K562 (cell line): ENCODE results near the gene TRAPPC13. TPM values are rescaled to one million over a fixed set of nuclear protein-coding genes. Genes with fewer than 3 reads are reported as not detected.

Source experiments
- ATF7 ChIP-seq: fragments of 450-650 bp; IDR thresholded peaks from 2 replicates; pipeline ENCODE4 v1.7.1; 2014; ENCODE audit warnings: mild to moderate bottlenecking, moderate library complexity
- BMI1 ChIP-seq: fragments of 150-350 bp; IDR thresholded peaks from 2 replicates; pipeline ENCODE4 v1.6.1; 2014; ENCODE audit warnings: low read length
- CTBP1 ChIP-seq: fragments of 450-650 bp; IDR thresholded peaks from 2 replicates; pipeline ENCODE4 v1.6.1; 2016; ENCODE audit warnings: borderline replicate concordance
- NFIX ChIP-seq: fragments of 250-450 bp; sonication (Bioruptor Pico); IDR thresholded peaks from 2 replicates; pipeline ENCODE4 v1.4.0; 2020; ENCODE audit warnings: low read depth, mild to moderate bottlenecking, moderate library complexity
- SP1 ChIP-seq: sonication (generic); formaldehyde crosslinking; IDR thresholded peaks from 2 replicates; pipeline ENCODE4 v1.8.1; 2022; ENCODE audit warnings: mild to moderate bottlenecking, missing genetic modification reagents
- ZNF133 ChIP-seq: fragments of 250-450 bp; sonication (Bioruptor Pico); IDR thresholded peaks from 2 replicates; pipeline ENCODE4 v1.4.0; 2020; ENCODE audit warnings: mild to moderate bottlenecking
- ZNF311 ChIP-seq: fragments of 250-450 bp; sonication (Bioruptor Pico); IDR thresholded peaks from 2 replicates; pipeline ENCODE4 v1.4.0; 2020; ENCODE audit warnings: mild to moderate bottlenecking, moderate library complexity
- ZNF79 ChIP-seq: fragments of 250-450 bp; sonication (Bioruptor Pico); IDR thresholded peaks from 2 replicates; pipeline ENCODE4 v1.4.0; 2020; ENCODE audit warnings: low read depth, mild to moderate bottlenecking, moderate library complexity
- polyA plus RNA-seq, 8 experiments: library from polyadenylated mRNA; depleted of rRNA in 4 of 8; stranded (reverse) in 5 of 8; unstranded in 3 of 8; fragments of >200 nt; fragmentation: Nextera tagmentation in 2 of 8; fragmentation: Illumina TruSeq in 1 of 8; extraction: Ambion mirVana in 2 of 8; extraction: Trizol in 1 of 8; gene quantifications; 2 replicates each; pipeline versions ENCODE4 v1.2.1 to v1.2.3, GENCODE V29; 2011 to 2014; ENCODE audit warnings: inconsistent platforms in 1 of 8, missing spikeins in 1 of 8
- total RNA-seq, 7 experiments: library from RNA; depleted of rRNA in 6 of 7; stranded (reverse); fragments of >200 nt in 6 of 7; fragmentation: Illumina TruSeq in 2 of 7; extraction: Trizol in 2 of 7; gene quantifications; 2 replicates each; pipeline versions ENCODE4 v1.2.1 to v1.2.3, GENCODE V29; 2011 to 2021; ENCODE audit warnings: low replicate concordance in 1 of 7
- TF ChIP-seq, protein P1 (sequence below), 2 experiments: fragments of 450-650 bp; IDR thresholded peaks; 2 replicates each; pipeline ENCODE4 v1.6.1; 2016; ENCODE audit warnings: mild to moderate bottlenecking in 2 of 2, borderline replicate concordance in 1 of 2, low read depth in 1 of 2, moderate library complexity in 1 of 2
- TF ChIP-seq, protein P2 (sequence below): sonication (generic); formaldehyde crosslinking; IDR thresholded peaks from 2 replicates; pipeline ENCODE4 v1.9.0; 2022; ENCODE audit warnings: mild to moderate bottlenecking, missing genetic modification reagents

TRAPPC13 gene
- total and polyA plus RNA-seq, 9 of the 15 experiments (the other 6 are each of a cell fraction or from before 2014, with no cell fraction given): 16.2 to 43.8 (median 24.0) TPM

DNA sequence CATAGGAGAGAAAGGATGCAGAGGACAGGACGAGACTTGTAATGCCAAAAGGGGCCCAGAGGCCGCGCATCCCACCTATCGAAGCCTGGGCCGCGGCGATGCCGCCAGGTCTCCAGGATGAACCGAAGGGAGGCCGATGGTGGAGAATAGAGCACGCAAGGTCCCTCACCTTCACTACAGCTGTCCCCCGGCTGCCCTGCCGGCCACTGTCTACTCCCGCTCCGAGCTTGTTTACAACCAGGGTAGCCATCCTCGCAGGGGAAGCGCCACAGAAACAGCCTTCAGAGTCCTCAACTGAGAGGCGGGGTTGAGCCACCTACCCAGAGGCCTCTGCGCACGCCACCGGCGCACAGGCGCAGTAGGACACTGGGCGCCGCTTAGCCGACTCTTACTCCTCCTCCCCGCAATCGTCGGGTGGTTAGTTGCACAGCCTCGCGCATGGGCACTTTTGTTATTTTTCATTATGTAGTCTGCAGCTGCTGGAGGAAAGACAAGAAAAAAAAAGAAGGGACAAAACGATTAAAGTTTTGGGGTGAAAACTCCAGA lies 729 bp upstream of the TRAPPC13 start, which contains the start of gene TRIM23 (continued):
- TF ChIP-seq, protein P1, sequence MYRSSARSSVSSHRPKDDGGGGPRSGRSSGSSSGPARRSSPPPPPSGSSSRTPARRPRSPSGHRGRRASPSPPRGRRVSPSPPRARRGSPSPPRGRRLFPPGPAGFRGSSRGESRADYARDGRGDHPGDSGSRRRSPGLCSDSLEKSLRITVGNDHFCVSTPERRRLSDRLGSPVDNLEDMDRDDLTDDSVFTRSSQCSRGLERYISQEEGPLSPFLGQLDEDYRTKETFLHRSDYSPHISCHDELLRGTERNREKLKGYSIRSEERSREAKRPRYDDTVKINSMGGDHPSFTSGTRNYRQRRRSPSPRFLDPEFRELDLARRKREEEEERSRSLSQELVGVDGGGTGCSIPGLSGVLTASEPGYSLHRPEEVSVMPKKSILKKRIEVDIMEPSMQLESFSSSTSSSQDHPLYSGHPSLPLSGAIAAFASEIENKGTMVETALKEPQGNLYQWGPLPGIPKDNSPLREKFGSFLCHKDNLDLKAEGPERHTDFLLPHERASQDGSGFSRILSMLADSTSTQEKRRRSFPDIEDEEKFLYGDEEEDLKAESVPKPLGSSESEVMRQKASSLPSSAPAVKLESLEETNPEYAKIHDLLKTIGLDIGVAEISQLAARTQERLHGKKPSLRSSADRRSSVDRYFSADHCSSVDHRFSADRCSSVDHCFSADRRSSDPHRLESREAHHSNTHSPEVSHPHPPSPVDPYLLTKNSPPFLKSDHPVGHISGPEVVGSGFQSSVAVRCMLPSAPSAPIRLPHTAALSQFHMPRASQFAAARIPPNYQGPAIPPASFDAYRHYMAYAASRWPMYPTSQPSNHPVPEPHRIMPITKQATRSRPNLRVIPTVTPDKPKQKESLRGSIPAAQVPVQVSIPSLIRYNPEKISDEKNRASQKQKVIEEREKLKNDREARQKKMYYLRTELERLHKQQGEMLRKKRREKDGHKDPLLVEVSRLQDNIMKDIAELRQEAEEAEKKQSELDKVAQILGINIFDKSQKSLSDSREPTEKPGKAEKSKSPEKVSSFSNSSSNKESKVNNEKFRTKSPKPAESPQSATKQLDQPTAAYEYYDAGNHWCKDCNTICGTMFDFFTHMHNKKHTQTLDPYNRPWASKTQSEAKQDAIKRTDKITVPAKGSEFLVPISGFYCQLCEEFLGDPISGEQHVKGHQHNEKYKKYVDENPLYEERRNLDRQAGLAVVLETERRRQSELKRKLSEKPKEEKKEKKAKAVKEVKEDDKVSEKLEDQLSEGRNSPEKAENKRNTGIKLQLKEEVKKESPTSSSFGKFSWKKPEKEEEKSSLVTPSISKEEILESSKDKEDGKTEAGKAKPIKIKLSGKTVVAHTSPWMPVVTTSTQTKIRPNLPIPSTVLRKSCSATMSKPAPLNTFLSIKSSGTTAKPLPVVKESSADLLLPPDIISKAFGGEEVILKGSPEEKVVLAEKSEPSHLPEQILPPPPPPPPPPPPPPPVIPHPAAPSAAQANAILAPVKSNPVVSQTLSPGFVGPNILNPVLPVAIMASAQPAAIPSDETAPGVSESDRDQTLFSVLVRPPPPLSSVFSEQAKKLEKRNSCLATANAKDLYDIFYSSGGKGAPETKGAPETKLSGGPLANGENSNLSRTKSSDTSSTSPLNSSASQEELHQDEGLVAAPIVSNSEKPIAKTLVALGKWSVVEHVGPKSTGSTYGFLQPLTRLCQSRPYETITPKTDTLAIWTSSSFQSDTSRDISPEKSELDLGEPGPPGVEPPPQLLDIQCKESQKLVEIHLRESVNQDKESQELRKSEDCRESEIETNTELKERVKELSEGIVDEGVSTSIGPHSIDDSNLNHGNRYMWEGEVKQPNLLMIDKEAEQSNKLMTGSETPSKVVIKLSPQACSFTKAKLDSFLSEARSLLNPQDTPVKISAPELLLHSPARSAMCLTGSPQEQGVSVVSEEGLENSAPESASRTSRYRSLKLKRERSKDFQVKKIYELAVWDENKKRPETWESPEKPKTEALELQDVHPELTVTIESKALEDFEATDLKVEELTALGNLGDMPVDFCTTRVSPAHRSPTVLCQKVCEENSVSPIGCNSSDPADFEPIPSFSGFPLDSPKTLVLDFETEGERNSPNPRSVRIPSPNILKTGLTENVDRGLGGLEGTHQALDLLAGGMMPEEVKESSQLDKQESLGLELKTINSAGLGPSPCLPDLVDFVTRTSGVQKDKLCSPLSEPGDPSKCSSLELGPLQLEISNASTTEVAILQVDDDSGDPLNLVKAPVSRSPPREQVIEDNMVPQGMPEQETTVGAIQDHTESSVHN (IDR thresholded peaks at IDR 0.05; ENCODE audit: borderline replicate concordance in 1 of 2, low read depth in 1 of 2): no peak
- TF ChIP-seq BMI1 (no peak), ZNF311 (CRISPR knock-in tag) (no peak), ATF7 (peak; percentile 45; the same call in 1 of the 2 replicates), NFIX (no peak), SP1 (CRISPR knock-in tag) (no peak), ZNF133 (no peak), ZNF79 (CRISPR knock-in tag) (no peak), CTBP1 (peak; percentile 90)
- TF ChIP-seq, protein P2, sequence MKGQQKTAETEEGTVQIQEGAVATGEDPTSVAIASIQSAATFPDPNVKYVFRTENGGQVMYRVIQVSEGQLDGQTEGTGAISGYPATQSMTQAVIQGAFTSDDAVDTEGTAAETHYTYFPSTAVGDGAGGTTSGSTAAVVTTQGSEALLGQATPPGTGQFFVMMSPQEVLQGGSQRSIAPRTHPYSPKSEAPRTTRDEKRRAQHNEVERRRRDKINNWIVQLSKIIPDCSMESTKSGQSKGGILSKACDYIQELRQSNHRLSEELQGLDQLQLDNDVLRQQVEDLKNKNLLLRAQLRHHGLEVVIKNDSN (CRISPR knock-in tag): no peak; the same call in 1 of the 2 replicates
